IPS-NIHi11 (cell line): ENCODE measurements around the gene FNDC3A.
"Not testable (repeated sequence)": the region's sequence is repeated elsewhere in the genome, so short reads cannot be mapped to it uniquely, and the experiment has no call there.

Experiments
- DNase-seq: peaks from one replicate; pipeline ENCODE4 v3.0.0; 2012; ENCODE audit warnings: mixed read lengths, low spot score

The FNDC3A gene

DNA sequence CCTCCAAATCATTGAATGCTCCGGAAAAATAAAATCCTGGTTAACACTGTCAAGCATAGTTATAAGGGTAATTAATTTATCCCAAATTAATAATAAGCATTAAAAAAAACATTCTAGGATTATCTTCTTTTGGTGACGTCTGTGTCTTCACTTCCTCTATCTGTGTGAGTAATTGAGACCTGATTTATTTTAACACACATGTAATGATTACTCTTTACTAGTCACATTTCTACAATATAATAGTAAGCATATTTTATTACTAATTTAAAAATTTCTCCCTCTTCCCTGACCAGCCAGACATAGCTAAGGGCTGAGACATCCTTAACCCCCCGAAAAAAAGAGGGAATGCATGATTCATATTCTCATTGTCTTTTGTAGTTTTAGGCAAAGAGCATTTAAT is 2.3 kb downstream of the FNDC3A start:
- DNase-seq = no peak

DNA sequence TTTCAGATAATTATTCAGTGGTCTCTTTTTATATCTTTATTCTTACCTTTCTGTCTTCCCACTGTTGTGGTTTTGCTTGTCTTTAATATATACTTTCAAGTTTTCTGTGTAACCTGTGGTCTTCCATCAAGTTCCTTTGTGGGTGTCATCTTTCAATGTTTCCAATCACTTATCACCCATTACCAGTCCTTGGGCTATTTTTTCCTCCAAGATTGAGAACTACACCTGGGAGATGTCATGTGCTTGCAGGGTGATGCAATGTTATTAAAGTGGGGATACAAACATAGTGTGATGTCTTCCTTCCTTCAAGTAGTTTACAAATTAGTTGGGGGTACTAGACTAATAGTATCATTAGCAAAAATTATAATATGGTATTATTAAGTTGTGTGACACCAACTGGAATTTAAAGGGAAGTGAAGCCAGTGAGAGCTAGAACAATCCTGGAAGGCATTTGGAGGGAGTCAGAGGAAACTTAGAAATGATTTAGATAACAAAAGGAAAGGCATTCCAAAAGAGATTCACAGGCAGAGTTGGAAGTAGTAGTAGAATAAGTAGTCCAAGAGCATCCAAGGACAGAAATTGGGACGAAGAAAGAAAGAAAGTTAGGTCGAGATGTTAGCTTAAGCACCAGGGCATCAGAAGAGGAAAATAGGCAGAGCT is 3.4 kb downstream of the FNDC3A start:
- no peak for DNase-seq

DNA sequence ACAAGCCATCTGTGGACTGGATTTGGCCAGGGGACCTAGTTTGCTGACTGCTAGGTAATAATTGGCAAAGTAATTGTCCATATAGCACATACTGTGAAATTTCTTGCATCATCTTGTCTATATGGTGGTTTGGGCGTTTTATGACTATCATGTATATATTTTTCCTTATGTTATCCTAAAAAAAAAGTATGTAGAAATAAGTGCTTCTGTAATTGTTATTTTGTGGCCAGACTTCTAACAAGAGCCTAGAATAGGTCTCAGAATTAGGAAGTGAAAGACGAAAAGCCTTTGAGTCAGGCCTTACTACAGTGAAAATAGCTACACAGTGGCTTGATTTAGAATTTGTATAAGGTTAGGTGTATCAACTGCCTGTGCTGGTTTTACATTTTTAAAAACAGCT is 4.2 kb downstream of the FNDC3A start:
- no peak for DNase-seq

DNA sequence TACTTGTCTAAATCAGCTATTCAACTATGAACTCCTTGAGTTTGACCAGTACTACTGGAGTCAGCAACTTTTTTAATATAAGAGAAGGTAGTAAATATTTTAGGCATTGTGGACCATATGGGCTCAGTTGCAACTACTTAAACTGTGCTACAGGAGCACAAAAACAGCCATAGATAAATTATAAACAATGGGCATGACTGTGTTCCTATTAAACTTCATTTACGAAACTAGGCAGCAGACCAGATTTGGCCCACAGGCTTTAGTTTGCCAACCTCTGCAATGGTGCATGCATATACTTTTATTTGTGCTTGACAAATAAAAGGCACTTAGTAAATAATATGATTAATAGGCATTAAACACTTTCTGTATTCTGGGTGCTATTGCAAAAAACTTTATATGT is 7.6 kb downstream of the FNDC3A start:
- no peak for DNase-seq

DNA sequence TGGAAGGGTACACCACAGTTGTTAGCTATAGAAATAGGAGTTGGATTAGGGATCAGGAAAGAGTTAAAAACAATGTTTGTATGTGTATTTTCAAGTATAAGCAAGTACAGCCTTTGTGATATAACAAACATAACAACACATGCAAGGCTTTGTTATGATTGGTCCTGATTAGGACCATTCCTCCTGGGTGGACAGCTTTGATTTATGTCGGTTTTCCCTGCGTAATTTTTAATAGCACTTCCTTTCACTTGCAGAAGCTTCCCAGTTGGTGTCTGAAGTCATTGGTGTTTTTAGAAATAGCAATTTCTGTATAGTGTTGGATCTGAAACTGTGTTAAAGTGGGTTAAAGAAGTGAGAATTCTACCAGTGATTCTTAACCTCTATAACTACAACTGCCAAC is 10.0 kb downstream of the FNDC3A start:
- DNase-seq = no peak

DNA sequence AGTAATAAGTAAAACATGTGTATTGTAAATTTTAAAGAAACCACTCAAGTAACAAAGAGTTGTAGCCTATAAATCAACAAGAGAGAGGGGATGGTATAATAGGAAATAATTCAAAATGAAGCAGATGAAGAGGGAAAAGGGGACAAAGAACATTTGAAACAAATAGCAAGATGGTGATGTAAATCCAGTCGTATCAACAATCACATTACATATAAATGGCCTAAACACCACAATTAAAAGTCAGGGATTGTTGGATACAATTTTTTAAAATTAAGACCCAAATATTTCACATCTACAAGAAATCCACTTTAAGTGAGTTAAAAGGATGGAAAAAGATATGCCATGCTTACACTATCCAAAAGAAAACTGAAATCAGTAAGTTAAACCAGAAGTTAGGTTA is 15.2 kb downstream of the FNDC3A start:
- DNase-seq = no peak

DNA sequence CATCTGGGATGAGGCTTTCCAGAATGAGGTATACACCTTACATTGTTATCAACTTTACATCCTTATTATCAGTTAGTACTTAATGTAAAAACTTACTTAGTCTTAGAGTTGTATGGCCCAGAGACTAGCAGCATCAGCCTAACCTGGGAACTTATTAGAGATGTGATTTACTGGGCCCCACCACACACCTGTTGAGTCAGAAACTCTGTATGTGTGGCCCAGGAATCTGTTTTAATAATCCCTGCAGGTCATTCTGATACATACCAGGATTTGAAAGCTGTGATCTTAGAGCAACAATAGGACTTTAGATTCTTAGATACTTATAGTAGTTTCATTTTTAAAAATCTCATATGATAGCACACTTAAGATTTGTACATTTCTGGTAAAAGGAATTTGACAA is 17.4 kb downstream of the FNDC3A start:
- DNase-seq = no peak

DNA sequence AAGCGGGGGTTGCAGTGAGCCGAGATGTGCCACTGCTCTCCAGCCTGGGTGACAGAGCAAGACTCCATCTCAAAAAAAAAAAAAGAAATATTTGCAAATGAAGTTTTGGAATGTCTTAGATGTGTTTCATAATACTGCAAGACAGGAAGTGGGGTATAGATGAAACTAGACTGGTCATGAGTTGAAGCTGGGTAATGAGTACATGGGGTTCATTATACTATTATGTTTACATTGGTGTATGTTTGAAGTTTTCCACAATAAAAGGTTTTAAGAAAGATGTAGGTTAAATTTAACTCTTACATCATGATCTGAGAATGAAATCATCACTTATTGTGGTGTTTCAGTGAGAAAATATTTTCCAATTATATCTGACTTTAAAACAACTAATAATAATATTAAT is 19.0 kb downstream of the FNDC3A start:
- DNase-seq = no peak

DNA sequence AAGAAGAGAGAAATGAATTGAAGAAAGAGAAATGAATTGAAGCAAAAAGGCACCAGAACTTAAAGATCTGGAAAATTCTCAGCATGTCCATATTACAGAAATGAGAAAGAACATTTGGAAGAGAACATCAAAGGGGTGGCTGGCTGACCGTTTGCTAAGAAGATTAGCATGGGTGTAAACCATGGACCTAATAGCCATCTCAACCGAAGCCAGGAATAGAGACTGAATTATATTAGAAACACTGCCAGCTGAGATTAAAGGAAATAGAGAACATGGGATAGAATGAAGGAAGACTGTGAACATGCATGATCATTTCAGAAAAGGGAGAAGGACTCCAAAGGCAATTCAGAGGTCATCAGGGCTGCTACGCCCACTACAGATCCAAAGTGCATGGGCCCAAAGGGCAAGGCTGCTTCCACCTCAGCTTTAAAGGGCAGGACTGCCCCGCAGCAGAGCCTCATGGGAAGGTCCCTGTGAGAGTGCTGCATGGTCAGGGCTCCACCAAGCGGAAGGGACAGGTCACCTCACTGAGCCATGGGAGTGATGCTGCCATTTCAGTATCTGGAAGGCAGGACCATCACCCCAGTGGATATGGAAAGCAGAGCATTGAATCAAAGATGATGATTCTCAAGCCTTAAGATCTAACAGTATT is 23.1 kb downstream of the FNDC3A start:
- no peak for DNase-seq

DNA sequence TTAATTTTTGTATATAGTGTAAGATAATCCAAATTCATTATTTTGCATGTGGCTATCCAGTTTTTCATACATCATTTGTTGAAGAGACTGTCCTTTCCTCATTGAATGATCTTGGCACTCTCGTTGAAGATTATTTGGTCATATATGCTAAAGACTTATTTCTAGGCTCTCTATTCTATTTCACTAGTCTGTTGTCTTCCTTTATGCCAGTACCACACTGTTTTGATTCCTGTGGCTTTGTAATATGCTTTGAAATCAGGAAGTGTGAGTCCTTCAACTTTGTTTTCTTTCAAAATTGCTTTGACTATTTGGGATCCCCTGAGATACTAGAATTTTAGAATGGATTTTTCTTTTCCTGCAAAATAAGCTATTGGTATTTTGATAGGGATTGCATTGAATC is 24.5 kb downstream of the FNDC3A start:
- no peak for DNase-seq

DNA sequence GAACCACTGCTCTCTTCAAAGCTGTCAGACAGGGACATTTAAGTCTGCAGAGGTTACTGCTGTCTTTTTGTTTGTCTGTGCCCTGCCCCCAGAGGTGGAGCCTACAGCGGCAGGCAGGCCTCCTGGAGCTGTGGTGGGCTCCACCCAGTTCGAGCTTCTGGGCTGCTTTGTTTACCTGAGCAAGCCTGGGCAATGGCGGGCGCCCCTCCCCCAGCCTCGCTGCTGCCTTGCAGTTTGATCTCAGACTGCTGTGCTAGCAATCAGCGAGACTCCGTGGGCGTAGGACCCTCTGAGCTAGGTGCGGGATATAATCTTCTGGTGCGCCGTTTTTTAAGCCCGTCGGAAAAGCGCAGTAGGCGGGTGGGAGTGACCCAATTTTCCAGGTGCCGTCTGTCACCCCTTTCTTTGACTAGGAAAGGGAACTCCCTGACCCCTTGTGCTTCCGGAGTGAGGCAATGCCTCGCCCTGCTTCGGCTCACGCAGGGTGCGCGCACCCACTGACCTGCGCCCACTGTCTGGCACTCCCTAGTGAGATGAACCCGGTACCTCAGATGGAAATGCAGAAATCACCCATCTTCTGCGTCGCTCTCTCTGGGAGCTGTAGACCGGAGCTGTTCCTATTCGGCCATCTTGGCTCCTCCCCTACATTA is 43.4 kb downstream of the FNDC3A start:
- DNase-seq = not testable (repeated sequence)

DNA sequence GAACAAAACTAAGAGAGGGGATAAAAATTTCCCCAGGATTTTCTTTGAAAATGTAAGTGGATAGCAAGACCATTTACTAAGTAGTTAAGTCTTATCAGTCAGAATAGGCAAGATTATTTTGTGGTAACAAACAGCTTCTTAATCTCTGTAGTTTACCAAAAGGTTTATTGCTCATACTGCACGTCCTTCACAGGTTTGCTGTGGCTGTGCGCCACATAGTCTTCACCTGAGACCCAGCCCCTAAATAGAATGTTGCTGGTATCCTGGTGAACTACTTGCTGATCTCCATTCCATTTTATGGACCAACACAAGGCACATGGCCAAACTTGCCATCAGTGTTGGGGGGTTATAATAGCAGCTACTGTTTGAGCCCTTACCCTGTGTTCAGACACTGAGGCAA is 44.6 kb downstream of the FNDC3A start:
- no peak for DNase-seq

DNA sequence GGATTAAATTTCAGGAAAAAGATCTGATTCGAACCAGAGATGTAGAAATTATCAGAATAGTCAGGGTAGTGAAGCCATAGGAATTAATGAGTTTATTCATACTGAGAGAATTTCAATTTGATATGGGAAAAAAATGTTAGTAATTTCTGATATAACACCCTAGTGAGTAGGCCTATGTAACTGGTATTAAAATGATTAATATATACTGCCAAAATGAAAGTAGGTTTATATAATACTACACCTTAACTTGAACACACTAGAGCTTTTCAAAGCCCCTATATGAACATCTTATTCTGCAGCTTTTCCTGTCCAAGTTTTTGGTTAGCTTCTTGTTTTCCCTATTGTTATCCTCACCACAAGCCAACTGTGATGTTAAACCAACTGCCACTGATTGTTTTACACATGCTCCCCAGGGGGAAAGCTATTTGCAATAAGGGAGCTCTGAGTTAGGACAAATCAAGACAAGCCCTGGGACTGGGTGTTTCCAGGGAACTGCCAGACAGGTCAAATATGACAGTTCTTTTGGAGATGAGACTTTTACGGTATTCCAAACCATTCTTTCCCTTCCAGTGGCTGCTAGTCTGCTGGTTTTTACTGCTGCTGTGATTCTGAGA is 45.3 kb downstream of the FNDC3A start:
- DNase-seq = peak; percentile 33

DNA sequence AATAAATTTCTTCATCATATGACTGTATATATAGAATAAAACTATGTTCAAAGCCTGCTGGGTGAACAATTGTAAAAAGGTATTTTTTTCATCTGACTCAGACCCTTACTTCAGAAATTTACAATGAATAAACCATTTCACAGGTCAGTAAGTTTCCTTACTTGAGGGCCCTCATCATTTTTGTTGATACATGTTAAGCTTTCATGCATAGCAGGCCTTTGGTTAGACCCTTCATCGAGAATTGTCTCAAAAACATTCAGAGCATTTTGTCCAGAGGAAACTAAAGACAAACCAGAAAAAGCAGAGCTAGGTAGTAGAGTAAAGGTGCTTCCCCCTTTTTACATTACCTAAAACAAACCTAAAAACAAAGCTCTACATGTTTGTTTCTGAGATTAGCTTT is 46.2 kb downstream of the FNDC3A start:
- no peak for DNase-seq

DNA sequence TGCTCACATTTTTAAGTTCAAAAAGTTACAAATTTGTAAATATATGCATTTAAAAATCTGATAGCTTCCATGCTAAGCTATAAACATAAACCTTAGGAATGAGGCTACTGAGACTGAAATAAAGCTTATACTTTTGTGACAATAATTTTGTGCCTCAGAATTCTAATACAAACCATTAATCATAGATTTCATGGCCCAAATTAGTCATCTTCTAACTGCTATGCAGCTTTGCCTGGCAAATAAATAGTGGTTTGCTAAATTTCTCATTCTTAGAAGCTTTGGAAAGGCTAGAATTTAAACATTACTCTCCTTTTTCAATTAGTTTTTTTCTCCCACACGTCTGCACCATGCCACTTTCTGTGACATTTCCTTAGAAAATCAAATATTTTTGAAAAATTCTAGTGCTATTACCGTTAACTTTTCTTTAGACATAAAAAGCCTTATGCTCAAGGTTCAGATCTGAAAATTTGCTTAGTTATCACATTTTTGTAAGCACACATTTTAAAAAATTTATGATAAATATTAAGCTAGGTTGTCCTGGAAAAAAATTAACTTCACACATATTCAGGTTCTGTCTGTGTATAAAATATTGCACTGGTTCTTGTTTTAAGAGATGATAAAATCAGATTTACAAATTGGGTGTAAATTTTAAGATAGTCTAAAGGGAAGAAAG is 46.9 kb downstream of the FNDC3A start:
- DNase-seq = no peak

DNA sequence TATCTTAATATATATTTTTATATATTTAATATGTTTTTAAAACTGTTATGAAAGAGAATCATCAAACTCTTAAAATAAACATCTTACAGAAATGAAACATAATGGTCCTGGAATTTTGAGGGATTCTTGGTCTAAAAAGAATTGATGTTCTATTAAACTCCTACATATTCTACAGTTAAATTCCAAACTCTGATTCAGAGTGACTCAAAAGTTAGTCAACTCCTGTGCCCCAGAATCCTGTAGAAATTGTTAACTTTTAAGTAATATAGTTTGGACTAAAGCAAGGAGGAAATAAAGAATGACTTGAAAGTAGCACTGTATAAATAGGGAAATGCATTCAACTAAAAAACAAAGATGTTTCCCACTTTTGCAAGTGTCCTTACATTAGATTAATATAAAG is 47.7 kb downstream of the FNDC3A start:
- DNase-seq = no peak

DNA sequence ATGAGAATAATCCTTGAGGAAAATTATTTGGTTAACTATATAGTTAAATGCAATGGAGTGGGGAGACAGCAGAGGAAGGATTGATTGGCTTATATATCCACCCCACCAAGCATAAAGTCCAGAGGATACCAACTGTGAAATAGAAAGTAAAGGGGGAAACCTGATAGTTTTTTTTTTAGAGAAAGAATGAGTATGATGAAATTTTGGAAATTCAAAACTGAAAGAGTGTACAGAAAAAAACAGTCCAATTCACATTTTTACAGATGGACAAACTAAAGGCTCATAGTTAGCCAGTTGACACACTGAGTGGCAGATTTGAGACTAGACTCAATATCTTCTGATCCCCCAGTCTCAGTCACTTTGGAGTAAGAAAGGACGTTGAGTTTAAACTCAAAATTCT is 51.1 kb downstream of the FNDC3A start:
- DNase-seq = no peak

DNA sequence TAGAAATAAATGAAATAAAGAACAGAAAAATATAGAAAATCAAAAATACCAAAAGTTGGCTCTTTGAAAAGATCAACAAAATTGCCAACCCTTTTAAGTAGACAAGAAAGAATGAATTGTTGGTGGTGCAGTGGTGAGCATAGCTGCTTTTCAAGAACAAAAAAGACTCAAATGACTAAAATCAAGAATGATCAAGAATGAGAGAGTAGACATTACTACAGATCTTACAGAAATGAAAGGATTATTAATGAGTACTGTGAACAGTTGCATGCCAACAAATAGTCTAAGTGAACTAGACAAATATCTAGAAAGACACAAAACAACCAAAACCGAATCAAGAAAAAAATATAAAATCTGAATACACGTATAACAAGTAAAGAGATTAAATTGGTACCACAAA is 53.9 kb downstream of the FNDC3A start:
- DNase-seq = no peak

DNA sequence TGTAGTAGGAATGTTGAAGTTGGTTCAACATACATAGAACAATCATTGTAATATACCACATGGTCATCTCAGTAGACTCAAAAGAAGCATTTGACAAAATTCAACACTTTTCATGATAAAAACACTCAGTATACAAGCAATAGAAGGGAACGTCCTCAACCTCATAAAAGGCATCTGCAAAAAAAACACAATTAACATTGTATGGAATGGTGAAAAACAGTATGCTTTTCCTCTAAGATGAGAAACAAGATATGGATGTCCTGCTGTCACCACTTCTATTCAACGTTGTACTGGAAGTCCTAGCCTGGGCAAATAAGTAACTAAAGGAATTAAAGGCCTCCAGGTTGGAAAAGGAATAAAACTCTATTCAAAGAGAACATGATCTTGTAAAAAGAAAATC is 54.5 kb downstream of the FNDC3A start:
- no peak for DNase-seq

DNA sequence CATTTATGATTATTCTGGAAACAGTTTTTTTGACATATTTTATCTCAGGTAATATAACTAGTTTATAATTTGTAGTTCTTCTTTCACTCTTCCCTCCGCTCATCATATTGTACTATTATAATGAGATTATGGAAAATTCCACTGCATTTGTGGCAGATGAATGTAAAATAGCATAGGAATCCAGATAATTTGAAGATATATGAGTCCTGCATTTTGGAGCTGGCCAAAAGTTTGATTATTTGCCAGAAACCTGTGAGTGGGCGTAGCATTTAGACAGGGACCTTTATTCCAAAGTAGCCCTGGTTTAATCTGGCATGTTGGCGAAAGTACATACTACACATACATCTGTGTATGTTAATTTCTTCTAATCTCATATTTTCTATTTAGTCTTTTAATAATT is 65.2 kb downstream of the FNDC3A start:
- no peak for DNase-seq

DNA sequence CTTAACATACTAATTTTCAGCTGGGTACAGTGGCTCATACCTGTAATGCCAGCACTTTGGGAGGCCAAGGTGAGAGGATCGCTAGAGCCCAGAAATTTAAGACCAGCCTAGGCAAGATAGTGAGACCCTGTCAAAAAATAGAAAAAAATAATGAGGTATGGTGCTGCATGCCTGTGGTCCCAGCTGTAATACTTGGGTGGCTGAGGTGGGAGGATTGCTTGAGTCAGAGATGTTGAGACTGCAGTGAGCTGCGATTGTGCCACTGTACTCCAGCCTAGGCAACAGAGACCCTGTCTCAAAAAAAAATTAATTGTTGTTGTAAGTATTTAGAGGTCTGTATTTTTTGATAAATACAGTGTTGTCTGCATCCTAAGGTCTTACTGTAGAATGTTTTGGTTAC is 66.8 kb downstream of the FNDC3A start:
- DNase-seq = no peak

DNA sequence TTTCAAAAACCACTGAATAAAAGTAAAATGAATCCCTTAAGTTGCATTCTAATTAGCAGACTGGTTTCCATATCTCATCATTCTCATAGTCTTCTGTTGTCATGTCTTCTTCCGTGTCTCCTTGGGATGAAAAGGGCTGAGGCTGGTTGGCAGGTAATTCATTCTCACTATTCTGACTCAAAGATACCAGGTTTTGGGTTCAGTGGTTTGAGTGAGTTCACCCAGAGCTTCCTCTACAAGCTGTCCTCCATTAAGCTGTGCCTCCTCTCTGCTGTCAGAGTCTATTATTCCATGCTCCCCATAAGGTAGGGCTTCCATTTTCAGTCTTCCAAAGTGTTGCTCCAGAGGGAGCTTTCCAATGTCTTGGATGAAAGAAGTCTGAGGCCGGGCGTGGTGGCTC is 68.3 kb downstream of the FNDC3A start:
- no peak for DNase-seq

DNA sequence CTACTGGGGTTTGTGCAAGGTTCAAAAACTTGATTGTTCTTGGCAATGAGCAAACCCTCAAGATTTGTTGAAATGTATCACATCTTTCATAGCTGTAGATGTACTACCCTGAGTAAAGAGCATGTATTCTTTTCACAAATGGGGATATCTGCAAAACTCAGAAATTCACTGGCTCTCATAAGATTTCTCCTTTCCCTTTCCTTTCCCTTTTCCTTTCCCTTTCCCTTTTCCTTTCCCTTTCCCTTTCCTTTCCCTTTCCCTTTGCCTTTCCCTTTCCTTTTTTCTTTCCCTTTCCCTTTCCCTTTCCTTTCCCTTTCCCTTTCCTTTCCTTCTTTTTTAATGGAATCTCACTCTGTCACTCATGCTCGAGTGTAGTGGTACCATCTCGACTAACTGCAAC is 69.1 kb downstream of the FNDC3A start:
- no peak for DNase-seq
